GM19240 (cell line): ENCODE results near the gene NR1H3.

Experiments used
- DNase-seq: peaks from one replicate; pipeline ENCODE4 v3.0.0; 2011; ENCODE audit warnings: low spot score; ENCODE audit not compliant: insufficient read length

The NR1H3 gene

GRCh38 chr11:47244448-47245350, 13.1 kb upstream of the NR1H3 start:
- no peak for DNase-seq

GRCh38 chr11:47245611-47246357, 12.0 kb upstream of the NR1H3 start:
- no peak for DNase-seq

- no peak for DNase-seq
Measured at GRCh38 chr11:47247502-47247901, 10.3 kb upstream of the NR1H3 start.

- DNase-seq, result no peak
Measured at GRCh38 chr11:47248304-47248663, 9.5 kb upstream of the NR1H3 start.

GRCh38 chr11:47248664-47249377, 9.0 kb upstream of the NR1H3 start, which contains the start of gene ACP2:
ACP2 (minus strand) TSS chr11:47248814; CDS start chr11:47248789, 25 bp downstream.
- peak; percentile 76 for DNase-seq

- DNase-seq, result no peak
Measured at GRCh38 chr11:47249378-47249715, 8.4 kb upstream of the NR1H3 start.

GRCh38 chr11:47251751-47252150, 6.0 kb upstream of the NR1H3 start:
- no peak for DNase-seq

- no peak for DNase-seq
Measured at GRCh38 chr11:47253660-47254059, 4.1 kb upstream of the NR1H3 start.

- no peak for DNase-seq
Measured at GRCh38 chr11:47254386-47254785, 3.4 kb upstream of the NR1H3 start.

- DNase-seq, result no peak
Measured at GRCh38 chr11:47256374-47256773, 1.4 kb upstream of the NR1H3 start.

GRCh38 chr11:47257177-47257516, 649 bp upstream of the NR1H3 start:
- DNase-seq, result no peak

- no peak for DNase-seq
Measured at GRCh38 chr11:47258317-47258902, 614 bp downstream of the NR1H3 start.

- no peak for DNase-seq
Measured at GRCh38 chr11:47259232-47259977, 1.6 kb downstream of the NR1H3 start.

GRCh38 chr11:47260366-47260765, 2.6 kb downstream of the NR1H3 start:
- no peak for DNase-seq

GRCh38 chr11:47261291-47261800, 3.5 kb downstream of the NR1H3 start:
- DNase-seq, result no peak

- DNase-seq, result no peak
Measured at GRCh38 chr11:47264119-47264518, 6.3 kb downstream of the NR1H3 start.

- DNase-seq, result no peak
Measured at GRCh38 chr11:47264521-47264920, 6.7 kb downstream of the NR1H3 start.

- DNase-seq, result no peak
Measured at GRCh38 chr11:47267876-47268275, 10.1 kb downstream of the NR1H3 start.

GRCh38 chr11:47268448-47269001, 10.7 kb downstream of the NR1H3 start:
- DNase-seq, result no peak

GRCh38 chr11:47269002-47269828, 11.4 kb downstream of the NR1H3 start:
- peak; percentile 80 for DNase-seq
